ENCODE measurements around the gene BNIP3.

- TF ChIP-seq ZNF274 (IDR thresholded peaks at IDR 0.05; ENCODE audit: low read depth, low read length) (no peak), SUZ12 (IDR thresholded peaks at IDR 0.05; ENCODE audit: extremely low read depth, insufficient read depth, insufficient read length) (no peak)
Observed at GRCh38 chr10:131944412-131944811, 37.3 kb downstream of the BNIP3 start.
